Hematopoietic multipotent progenitor cell treated with erythropoietin and hydrocortisone succinate and interleukin-3 and kit ligand, for 15 days (in vitro differentiated cells): Measurements from ENCODE around the gene ARMCX5.

Experiments used
- DNase-seq: peaks from one replicate; pipeline ENCODE4 v3.0.0-alpha.2; 2015; ENCODE audit warnings: low spot score

ARMCX5 gene

DNA sequence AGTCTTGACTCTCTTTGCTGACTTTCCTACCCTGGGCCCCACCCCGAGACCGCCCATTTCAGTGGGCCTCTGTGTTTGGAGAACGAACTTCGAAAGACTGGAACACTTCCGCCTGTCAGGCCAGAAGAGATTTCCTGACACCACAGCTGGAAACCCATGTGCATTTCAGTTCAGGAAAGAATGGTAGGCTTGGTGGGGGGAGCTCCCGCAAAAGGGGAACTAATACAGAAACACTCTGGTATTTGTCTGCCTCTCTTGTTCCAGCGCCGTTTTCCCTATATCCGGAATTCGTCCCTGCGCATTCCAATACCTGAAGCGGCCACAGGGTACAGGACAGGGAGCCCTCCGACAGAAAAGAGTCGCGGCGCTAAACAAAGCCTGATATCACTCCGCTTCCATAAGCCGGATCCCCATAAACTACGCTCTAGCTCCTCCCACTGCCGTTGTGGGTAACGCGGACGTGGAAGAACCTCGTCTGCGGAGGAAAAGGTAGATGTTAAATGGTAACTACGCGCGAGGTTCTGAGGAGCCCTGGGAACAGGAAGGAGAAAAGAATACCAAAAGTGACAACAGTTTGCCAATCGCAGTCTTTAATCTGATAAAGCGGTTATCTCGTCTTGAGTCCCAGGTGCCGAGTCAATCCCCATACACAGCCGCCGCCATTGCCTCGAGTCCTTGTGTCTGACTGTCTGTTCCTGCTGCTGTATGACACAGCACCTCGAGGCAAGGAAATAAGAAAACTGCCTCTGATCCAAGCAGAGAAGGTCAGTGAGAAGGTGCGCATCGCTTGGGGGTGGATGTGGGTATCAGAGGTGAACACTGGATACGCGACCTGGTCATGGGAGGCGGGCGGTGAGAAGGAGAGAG lies at the start of gene ARMCX5:
Gene ARMCX5 (plus strand): TSS at position 432 of the 867 bp plus-strand sequence. CDS start 2,627 bp downstream, outside the sequence.
- DNase-seq = peak; percentile 70

DNA sequence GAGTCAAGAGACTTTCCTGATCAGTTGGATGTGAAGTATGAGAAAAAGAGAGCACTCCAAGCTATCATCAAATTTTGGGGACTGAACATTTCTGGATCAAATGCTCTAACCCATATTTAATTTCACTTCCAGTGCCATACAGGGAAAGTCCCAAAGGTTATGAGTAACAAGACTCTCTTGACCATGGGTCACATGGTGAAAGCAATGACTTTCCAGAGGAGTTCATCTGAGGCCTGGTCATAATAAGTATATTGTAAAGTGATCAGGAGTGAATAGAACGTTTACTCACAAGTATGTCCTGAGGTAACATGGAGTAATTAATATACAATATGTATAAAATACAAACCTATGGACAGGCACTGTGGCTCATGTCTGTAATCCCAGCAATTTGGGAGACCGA lies 40.7 kb upstream of the ARMCX5 start:
- DNase-seq = no peak

DNA sequence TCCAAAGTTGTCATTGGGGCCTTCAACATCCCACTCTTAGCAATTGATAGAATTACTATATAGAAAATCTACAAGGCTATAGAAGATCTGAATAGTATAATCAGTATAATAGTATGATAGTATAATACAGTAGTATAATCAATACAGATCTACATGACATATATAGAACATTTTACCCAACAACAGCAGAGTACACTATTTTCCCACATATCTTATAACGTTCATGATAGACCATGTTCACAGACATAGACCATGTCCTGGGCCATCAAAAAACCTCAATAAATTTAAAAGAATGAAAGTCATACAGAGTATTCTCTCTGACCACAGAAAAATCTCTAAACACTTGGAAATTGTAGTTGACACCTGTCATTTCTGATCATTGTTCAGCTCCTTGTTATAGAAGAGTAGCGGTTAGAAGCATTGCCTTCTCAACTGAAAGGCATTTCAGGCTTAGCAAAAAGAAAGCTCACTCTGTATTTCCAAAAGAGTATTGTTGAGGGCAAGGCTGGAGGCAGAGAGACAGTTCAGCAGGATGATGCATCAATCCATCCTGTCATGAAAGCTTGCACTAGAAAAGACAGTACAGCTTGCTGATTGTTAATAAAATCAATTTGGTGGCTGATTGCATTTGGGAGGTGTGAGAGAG lies 38.8 kb upstream of the ARMCX5 start:
- no peak for DNase-seq

DNA sequence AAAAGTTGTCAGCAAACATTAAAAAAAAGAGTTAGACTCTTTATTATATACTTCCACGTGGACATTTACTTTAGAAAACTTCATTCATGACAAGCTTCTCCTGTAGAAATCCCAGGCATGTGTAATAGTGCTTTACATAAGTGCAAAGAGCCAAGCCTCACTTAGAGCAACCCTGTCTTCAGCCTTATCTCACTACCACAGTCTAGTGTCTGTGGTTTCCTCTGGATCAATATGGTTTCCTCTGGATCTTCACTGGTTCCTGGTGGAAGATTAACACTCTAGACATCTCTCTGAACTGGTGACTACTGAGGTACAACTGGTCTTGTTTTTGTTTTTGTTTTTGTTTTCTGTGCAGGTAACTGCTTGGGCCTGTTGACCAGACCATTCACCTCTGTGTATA lies 18.4 kb upstream of the ARMCX5 start:
- no peak for DNase-seq

DNA sequence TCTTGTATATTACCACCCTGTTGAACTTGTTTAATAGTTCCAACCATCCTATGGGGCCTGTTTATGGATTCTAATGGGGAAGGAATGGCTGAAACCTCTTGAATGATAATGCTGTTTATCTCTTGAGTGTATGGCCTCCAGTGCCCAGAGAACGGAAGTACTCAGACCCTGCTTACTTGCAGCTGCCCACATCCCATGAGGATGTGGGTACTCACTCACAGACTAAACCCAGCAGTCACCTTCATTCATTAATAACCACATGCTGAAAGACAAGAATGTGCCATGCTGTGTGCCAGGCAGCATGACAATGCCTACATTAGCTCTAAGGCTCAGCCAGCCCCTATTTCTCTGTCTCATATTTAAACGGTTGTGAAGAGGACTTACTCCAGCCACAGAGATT lies 5.9 kb upstream of the ARMCX5 start:
- DNase-seq = no peak

DNA sequence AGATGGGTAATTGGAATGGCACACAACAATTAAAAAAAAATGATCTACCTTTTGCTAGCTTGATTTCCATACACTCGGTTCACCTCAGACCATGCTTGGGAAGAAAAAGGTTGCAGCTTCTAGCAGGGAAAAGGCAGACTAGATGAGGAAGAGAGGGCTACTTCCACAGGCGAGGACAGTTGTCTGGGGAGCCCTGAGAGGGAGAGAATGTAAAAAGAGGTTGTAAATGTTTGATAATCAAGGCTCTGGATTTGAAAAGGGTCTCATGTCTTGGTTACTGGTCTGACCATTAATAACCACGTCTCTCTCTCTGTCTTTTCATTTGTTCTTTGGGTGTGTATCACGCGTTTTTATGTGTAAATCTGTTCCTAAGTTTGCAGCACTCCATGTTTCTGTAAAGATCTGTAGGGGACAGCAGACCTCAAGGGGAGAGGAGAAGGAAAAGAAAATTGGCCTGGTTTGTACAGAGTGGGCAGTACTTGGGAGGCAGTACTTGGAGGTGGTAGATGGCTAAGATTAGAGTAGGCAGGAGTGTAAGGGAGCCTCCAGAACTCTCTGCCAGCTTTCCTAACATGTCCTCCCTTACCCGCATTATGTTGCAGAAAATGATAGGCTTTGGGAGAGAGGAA lies 750 bp downstream of the ARMCX5 start:
- peak; percentile 1 for DNase-seq

DNA sequence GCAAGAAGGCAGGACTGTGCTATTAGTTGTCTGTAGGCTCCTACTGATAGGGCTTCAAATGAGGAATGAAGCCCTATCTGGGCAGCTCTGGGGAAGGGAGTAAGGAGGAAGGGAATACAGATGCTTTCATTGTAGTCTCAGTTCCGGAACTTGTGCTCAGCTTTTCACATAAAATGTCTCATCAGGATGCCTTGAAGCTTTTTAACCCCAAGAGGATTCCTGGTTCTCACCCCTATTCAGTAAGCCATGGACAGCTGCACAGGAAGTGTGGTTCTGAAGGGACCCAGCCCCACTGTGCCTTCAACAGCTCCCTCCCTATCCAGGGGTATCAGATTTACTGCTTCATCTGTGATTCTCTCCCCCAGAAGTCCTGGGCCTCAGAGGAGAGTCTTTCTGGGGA lies 5.0 kb downstream of the ARMCX5 start:
- no peak for DNase-seq

DNA sequence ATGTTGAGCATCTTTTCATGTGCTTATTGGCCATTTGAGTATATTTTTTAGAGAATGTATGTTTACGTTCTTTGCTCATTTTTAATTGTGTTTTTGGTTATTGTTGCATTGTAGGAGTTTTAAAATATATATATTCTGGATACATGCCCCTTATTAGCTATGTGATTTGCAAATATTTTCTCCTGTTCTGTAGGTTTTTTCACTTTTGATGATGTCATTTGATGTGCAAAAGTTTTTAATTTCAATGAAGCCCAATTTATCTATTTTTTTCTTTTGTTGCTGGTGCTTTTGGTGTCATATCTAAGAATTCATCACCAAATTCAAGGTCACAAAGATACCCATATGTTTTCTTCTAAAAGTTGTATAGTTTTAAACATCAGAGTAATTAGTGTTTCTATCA lies 6.8 kb downstream of the ARMCX5 start:
- no peak for DNase-seq

DNA sequence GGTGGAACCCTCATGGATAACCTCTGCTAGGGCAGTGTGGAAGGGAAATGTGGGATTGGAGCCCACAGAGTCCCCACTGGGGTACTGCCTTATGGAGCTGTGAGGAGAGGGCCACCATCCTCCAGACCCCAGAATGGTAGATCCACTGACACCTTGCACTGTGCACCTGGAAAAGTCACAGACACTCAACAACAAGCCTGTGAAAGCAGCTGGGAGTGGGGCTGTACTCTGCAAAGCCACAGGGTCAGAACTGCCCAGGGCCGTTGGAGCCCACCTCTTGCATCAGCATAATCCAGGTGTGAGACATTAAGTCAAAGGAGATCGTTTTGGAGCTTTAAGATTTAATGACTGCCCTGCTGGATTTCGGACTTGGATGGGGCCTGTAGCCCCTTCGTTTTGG lies 11.6 kb downstream of the ARMCX5 start:
- no peak for DNase-seq

DNA sequence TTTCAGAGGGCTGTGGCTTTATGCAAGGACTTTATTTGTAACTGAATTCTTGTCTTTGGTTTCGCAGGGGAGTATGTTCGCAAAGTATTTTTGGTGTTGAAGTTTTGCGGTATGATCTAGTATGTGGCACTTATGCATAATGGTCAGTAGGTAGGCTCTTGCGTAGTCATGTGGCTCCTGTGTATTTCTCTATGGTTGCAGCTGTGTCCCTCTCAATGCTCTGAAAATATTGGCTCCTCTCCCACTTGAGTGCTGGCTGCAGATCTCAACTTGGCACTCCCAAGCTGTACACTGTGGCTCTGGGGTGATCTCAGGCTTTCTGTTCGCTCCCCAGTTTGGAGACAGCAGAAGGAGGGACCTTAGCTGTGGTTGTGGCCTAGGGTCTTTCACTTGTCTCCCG lies 24.8 kb downstream of the ARMCX5 start:
- no peak for DNase-seq

DNA sequence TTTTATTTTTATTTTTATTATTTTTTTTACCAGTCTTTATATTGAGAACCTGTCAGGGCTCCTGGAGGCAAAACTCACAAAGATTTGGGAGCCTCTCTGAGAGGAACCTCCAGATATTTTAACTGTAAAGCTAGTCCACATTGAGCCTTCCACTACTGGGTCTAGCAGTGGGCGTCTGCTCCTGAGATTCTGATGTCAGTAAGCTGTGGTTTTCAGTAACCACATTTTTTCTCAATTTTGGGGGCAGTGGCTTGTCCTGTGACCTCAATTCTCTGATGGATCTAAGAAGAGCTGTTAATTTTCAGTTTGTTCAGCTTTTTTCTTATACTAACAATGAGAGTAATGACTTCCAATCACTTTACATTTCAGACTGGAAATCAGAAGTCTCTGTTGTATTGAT lies 28.3 kb downstream of the ARMCX5 start:
- DNase-seq = no peak

DNA sequence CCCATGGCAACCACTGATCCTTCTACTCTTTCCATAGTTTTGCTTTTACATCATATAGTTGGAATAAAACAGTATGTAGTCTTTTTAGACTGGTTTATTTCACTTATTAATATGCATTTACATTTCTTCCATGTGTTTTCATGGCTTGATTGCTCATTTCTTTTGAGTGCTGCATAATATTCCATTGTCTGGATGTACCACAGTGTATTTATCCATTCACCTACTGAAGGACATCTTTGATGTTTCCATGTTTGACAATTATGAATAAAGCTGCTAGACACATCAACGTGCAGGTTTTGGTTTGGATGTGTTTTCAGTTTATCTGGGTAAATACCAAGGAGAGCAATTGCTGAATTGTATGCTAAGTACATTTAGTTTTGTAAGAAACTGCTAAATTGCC lies 38.2 kb downstream of the ARMCX5 start:
- no peak for DNase-seq

DNA sequence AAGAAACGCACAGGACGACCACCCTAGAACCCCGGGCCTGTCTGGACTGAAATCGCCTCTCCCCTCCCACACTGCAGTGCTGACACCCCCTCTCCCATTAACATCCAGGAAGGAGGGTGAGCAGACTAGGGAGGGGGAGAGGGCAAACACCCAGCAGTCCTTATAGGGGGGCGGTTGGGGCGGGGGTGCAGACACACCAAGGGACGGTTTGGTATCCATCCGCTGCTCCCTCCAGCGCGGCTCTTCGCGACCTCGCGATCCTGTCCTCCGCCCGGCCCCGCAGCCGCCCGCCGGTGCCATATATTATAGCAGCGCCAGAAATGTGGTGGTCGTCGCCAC lies 51.6 kb downstream of the ARMCX5 start:
- no peak for DNase-seq

DNA sequence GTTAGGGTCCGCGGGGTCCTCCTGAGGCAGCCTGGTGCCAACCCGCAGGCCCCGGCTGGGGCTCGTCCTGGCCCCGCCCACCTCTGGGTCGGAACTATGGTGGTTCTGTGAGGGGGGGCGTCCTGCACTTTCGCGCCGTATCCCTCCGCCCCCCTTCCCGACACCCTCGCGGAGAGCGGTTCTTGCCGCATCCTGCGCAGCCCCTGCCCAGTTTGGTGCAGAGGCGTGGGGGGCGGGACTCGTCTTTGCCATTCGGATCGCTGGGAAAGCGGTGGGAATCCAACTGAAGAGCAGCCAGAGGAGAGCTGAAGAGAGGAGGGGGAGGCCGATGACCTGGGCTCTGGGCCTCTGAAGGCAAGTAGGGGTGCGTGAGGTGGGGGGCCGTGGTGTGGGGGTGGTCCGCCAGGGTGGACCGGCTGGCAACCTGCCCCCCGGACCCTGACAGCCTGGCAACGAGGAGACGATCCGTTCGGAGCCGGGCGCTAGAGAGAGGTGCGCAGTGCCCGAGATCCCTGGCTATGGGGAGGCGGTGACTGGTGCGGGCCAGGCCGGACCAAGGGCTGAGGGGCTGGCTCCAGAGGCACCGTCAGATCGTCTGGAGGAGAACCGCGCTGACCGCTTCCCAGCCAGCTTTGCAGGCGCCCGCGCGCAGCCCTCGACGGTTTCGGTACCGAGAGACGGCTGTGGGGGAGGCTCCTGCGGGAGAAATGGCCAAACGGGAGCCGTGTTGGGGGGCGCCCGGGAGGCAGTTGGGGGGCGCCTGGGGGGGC lies 52.1 kb downstream of the ARMCX5 start, which contains the start of gene GPRASP1:
Gene GPRASP1 (plus strand): TSS at position 242 of the 770 bp plus-strand sequence. CDS start 2,431 bp downstream, outside the sequence.
- no peak for DNase-seq

DNA sequence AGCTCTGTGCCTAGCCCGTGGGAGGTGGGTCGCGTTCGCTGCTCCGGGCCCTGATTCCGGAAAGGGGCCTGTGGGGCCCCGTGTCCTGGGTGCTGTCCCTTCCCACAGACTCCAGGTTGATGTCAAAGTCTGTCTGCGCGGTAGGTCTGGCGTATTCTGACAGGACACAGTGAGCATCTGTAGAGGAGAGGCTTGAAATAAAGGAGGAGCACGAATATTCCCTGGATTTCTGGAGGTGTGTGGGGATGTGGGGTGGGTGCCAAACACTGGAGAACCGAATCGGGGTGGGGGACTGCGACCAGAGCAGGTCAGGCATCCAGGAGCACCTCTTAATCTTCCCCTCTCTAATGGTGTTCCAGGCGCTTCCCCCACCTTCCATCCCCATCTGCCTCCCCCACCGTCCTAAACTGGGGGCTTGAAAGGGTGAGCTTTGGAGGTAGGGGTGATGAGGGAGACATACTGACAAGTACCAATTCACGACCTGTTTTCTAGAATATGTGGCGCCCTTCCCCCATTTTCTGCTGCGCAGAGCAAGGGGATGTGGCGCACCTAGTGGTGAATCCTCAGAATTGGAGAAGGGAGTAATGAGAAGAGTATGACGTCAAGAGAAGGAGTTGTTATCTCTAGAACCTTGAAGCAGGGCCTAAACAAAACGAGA lies 52.8 kb downstream of the ARMCX5 start:
- peak; percentile 26 for DNase-seq
